ENCODE data around the gene ERICH3.

ERICH3 gene

GRCh38 chr1:74673351-74674111 is at the start of gene ERICH3:
Gene ERICH3, minus strand, starts transcription at chr1:74673792. Its CDS starts 273 bp downstream, at chr1:74673519.
- peak; percentile 63 for DNase-seq

- DNase-seq = no peak
These were observed 44.0 kb upstream of the ERICH3 start for GRCh38 chr1:74717626-74718025.

GRCh38 chr1:74716822-74717221 is 43.2 kb upstream of the ERICH3 start:
- no peak for DNase-seq

- no peak for DNase-seq
These were observed 42.2 kb upstream of the ERICH3 start for GRCh38 chr1:74715806-74716205.

GRCh38 chr1:74715236-74715502 is 41.6 kb upstream of the ERICH3 start:
- DNase-seq = no peak

- no peak for DNase-seq
These were observed 41.0 kb upstream of the ERICH3 start for GRCh38 chr1:74714429-74715235.

- no peak for DNase-seq
These were observed 40.3 kb upstream of the ERICH3 start for GRCh38 chr1:74713849-74714248.

- DNase-seq = no peak
These were observed 39.3 kb upstream of the ERICH3 start for GRCh38 chr1:74712881-74713280.

GRCh38 chr1:74703386-74704182 is 30.0 kb upstream of the ERICH3 start:
- no peak for DNase-seq

- no peak for DNase-seq
These were observed 25.7 kb upstream of the ERICH3 start for GRCh38 chr1:74699331-74699730.

- no peak for DNase-seq
These were observed 24.2 kb upstream of the ERICH3 start for GRCh38 chr1:74697832-74698231.

GRCh38 chr1:74693473-74693872 is 19.9 kb upstream of the ERICH3 start:
- no peak for DNase-seq

- DNase-seq = no peak
These were observed 17.3 kb upstream of the ERICH3 start for GRCh38 chr1:74690909-74691308.

- no peak for DNase-seq
These were observed 16.7 kb upstream of the ERICH3 start for GRCh38 chr1:74690364-74690696.

GRCh38 chr1:74689621-74690363 is 16.2 kb upstream of the ERICH3 start:
- peak; percentile 82 for DNase-seq

GRCh38 chr1:74686928-74687327 is 13.3 kb upstream of the ERICH3 start:
- no peak for DNase-seq

- no peak for DNase-seq
These were observed 10.7 kb upstream of the ERICH3 start for GRCh38 chr1:74684301-74684700.

GRCh38 chr1:74683656-74684055 is 10.1 kb upstream of the ERICH3 start:
- DNase-seq = no peak

GRCh38 chr1:74681851-74682250 is 8.3 kb upstream of the ERICH3 start:
- no peak for DNase-seq

GRCh38 chr1:74681449-74681848 is 7.9 kb upstream of the ERICH3 start:
- no peak for DNase-seq

- no peak for DNase-seq
These were observed 7.4 kb upstream of the ERICH3 start for GRCh38 chr1:74681001-74681400.

GRCh38 chr1:74679811-74680210 is 6.2 kb upstream of the ERICH3 start:
- no peak for DNase-seq

- DNase-seq = no peak
These were observed 4.3 kb upstream of the ERICH3 start for GRCh38 chr1:74677926-74678325.

Data from NCI-H774 (cell line).